HepG2 (cell line): ENCODE data around the gene B3GAT3. TPM values are rescaled to one million over a fixed set of nuclear protein-coding genes. Genes with fewer than 3 reads are reported as not detected.

Source experiments
- ARID2 ChIP-seq: sonication (generic); formaldehyde crosslinking; IDR thresholded peaks from 2 replicates; pipeline ENCODE4 v1.8.1; 2022; ENCODE audit warnings: mild to moderate bottlenecking, missing genetic modification reagents, borderline replicate concordance
- ATF7 ChIP-seq, 2 experiments: fragments of 450-650 bp in 1 of 2; sonication (generic) in 1 of 2; formaldehyde crosslinking in 1 of 2; IDR thresholded peaks; 2 replicates each; pipeline versions ENCODE4 v1.4.0 to v1.6.1; 2016 to 2020; ENCODE audit warnings: antibody characterized with exemption in 1 of 2, mild to moderate bottlenecking in 1 of 2, missing genetic modification reagents in 1 of 2
- CBX2 ChIP-seq, 2 experiments: fragments of 200-600 bp in 1 of 2; sonication (generic); formaldehyde crosslinking in 1 of 2; IDR thresholded peaks; 2 replicates each; pipeline versions ENCODE4 v1.7.0 to v1.8.1; 2018 to 2022; ENCODE audit warnings: low read depth in 2 of 2, low read length in 1 of 2, mild to moderate bottlenecking in 1 of 2, missing genetic modification reagents in 1 of 2
- FIP1L1 ChIP-seq: fragments of 200-400 bp; formaldehyde crosslinking; IDR thresholded peaks from 2 replicates; pipeline ENCODE4 v1.6.1; 2018; ENCODE audit warnings: low read depth, mild to moderate bottlenecking, low read length, moderate library complexity, borderline replicate concordance; ENCODE audit not compliant: insufficient read depth
- HNRNPLL ChIP-seq: fragments of 200-400 bp; formaldehyde crosslinking; IDR thresholded peaks from 2 replicates; pipeline ENCODE4 v1.6.1; 2017; ENCODE audit warnings: mild to moderate bottlenecking, low read depth, low read length; ENCODE audit not compliant: poor library complexity, severe bottlenecking
- IKZF1 ChIP-seq: fragments of 450-650 bp; IDR thresholded peaks from 2 replicates; pipeline ENCODE4 v1.7.1; 2016
- KAT2B ChIP-seq: fragments of 150-350 bp; IDR thresholded peaks from 2 replicates; pipeline ENCODE4 v1.6.1; 2014; ENCODE audit warnings: low read depth, low read length, borderline replicate concordance
- KLF15 ChIP-seq: sonication (generic); formaldehyde crosslinking; IDR thresholded peaks from 2 replicates; pipeline ENCODE4 v1.8.1; 2023; ENCODE audit warnings: borderline replicate concordance, mild to moderate bottlenecking, inconsistent platforms, missing genetic modification reagents, mixed read lengths
- MIER2 ChIP-seq: IDR thresholded peaks from 2 replicates; pipeline ENCODE4 v1.6.1; 2016; ENCODE audit warnings: missing biosample characterization, missing genetic modification reagents
- NFYC ChIP-seq: IDR thresholded peaks from 2 replicates; pipeline ENCODE4 v1.6.1; 2016; ENCODE audit warnings: missing genetic modification reagents, missing compliant biosample characterization
- PRMT3 ChIP-seq: sonication (generic); formaldehyde crosslinking; IDR thresholded peaks from 2 replicates; pipeline ENCODE4 v1.8.1; 2022; ENCODE audit warnings: low read depth, mild to moderate bottlenecking, moderate library complexity, missing genetic modification reagents, borderline replicate concordance
- REXO4 ChIP-seq: sonication (generic); formaldehyde crosslinking; IDR thresholded peaks from 2 replicates; pipeline ENCODE4 v1.8.0; 2022; ENCODE audit warnings: missing genetic modification reagents, mild to moderate bottlenecking, borderline replicate concordance
- TCF12 ChIP-seq, 2 experiments: fragments of 450-650 bp in 1 of 2; sonication (generic) in 1 of 2; formaldehyde crosslinking in 1 of 2; IDR thresholded peaks; 2 replicates each; pipeline versions ENCODE4 v1.6.1 to v1.8.0; 2017 to 2022; ENCODE audit warnings: antibody characterized with exemption in 1 of 2, mild to moderate bottlenecking in 1 of 2, missing genetic modification reagents in 1 of 2, moderate library complexity in 1 of 2
- ZMAT3 ChIP-seq: sonication (generic); formaldehyde crosslinking; conservative IDR thresholded peaks from 2 replicates; pipeline ENCODE4 v1.7.0; 2021; ENCODE audit warnings: missing genetic modification reagents
- ZNF10 ChIP-seq: sonication (generic); formaldehyde crosslinking; IDR thresholded peaks from 2 replicates; pipeline ENCODE4 v1.4.0; 2020; ENCODE audit warnings: mild to moderate bottlenecking, low read depth, missing genetic modification reagents, borderline replicate concordance
- ZNF256 ChIP-seq: sonication (generic); formaldehyde crosslinking; conservative IDR thresholded peaks from 2 replicates; pipeline ENCODE4 v1.4.0; 2020; ENCODE audit warnings: missing genetic modification reagents
- ZNF260 ChIP-seq: sonication (generic); formaldehyde crosslinking; IDR thresholded peaks from 2 replicates; pipeline ENCODE4 v1.4.0; 2020; ENCODE audit warnings: missing genetic modification reagents, low read depth, mild to moderate bottlenecking, borderline replicate concordance
- ZNF652 ChIP-seq: IDR thresholded peaks from 2 replicates; pipeline ENCODE4 v1.6.1; 2016; ENCODE audit warnings: low read depth, borderline replicate concordance
- ZNF672 ChIP-seq: sonication (generic); formaldehyde crosslinking; IDR thresholded peaks from 2 replicates; pipeline ENCODE4 v1.8.1; 2022; ENCODE audit warnings: missing genetic modification reagents
- ZSCAN21 ChIP-seq: sonication (generic); formaldehyde crosslinking; IDR thresholded peaks from 2 replicates; pipeline ENCODE4 v1.8.0; 2022; ENCODE audit warnings: mild to moderate bottlenecking, missing genetic modification reagents, moderate library complexity, borderline replicate concordance
- polyA plus RNA-seq, 8 experiments: library from polyadenylated mRNA; depleted of rRNA in 3 of 8; stranded (reverse) in 7 of 8; unstranded in 1 of 8; fragments of >200 nt; fragmentation: Illumina TruSeq in 4 of 8; extraction: Trizol in 4 of 8; gene quantifications; 2 replicates each; pipeline versions ENCODE4 v1.2.1 to v1.2.3, GENCODE V29; 2011 to 2016; ENCODE audit warnings: low read depth in 4 of 8, missing spikeins in 1 of 8, mixed read lengths in 1 of 8; ENCODE audit not compliant: insufficient read depth in 1 of 8
- total RNA-seq, 5 experiments: library from RNA; depleted of rRNA; stranded (reverse); fragments of >200 nt; fragmentation: Illumina TruSeq; extraction: Trizol; gene quantifications; 2 replicates each; pipeline ENCODE4 v1.2.3, GENCODE V29; 2016; ENCODE audit warnings: low read depth in 1 of 5
- TF ChIP-seq, protein P1 (sequence below): sonication (generic); formaldehyde crosslinking; IDR thresholded peaks from 2 replicates; pipeline ENCODE4 v1.4.0; 2020; ENCODE audit warnings: missing genetic modification reagents
- TF ChIP-seq, protein P2 (sequence below): sonication (generic); formaldehyde crosslinking; IDR thresholded peaks from 2 replicates; pipeline ENCODE4 v1.4.0; 2020; ENCODE audit warnings: missing genetic modification reagents

Gene B3GAT3
- total and polyA plus RNA-seq, 2 of the 13 experiments (the other 11 are each of a cell fraction or from before 2014, with no cell fraction given): 21.3 to 26.1 TPM

DNA sequence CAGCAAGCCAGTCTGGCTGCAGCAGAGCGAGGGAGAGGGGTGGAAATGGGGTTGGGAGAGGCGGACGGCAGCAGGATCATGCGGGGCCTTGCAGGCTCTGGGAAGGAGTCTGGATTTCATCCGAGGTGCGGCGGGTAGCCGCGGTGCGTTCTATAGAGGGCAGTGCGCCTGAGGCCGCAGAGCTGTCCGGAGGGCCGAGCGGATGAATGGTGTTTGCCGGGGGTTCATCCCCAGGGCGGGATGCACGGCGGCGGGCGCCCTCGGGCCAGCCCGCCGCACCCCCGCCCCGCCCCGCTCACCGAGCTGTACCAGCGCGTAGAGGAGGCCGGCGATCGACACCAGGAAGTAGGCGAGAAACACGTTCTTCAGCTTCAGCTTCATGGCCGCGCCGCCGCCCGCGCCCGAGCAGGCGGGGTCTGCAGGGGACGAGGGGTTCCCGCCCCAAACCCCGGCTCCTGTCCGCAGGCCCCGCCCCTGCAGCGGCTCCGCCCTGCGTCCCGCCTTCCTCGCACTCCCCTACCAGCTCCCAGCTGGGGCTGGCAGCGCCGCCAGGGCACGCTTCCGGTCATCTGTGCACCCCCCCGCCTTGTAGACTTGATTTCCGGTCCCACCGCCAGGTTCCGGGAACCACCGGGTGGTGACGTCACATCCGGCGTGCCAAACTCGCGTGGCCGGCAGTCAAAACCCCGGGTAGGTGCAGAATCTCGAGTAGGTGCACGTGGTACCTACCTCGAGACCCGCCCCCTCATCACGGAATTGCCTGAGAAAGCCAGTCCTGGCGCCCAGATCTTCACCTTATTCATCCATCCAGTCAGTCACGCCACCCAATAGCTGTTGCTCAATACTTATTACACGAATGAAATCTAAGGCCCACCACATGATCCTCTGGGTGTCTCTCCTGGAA, at the start of gene B3GAT3 (continued):
- TF ChIP-seq TCF12 (IDR thresholded peaks at IDR 0.05) (no peak), TCF12 (CRISPR knock-in tag; IDR thresholded peaks at IDR 0.05) (peak; percentile 75; the same call in 1 of the 2 replicates), KLF15 (CRISPR knock-in tag) (0 out of 2 replicates have a peak, but pooled peaks have one; percentile 52), IKZF1 (no peak), ZNF10 (CRISPR knock-in tag) (no peak), ZNF652 (CRISPR knock-in tag) (peak; percentile 50; the same call in 1 of the 2 replicates), REXO4 (no peak), ZMAT3 (CRISPR knock-in tag) (peak; percentile 90), KAT2B (no peak), FIP1L1 (no peak), NFYC (CRISPR knock-in tag) (peak; percentile 58; the same call in 1 of the 2 replicates), HNRNPLL (peak; percentile 71), ZNF672 (no peak), ZNF260 (CRISPR knock-in tag) (no peak), ZSCAN21 (CRISPR knock-in tag) (peak; percentile 87; the same call in 1 of the 2 replicates), ATF7 (IDR thresholded peaks at IDR 0.05) (peak; percentile 98), ATF7 (CRISPR knock-in tag; IDR thresholded peaks at IDR 0.05) (peak; percentile 94), PRMT3 (no peak), MIER2 (CRISPR knock-in tag) (no peak; the same call in 1 of the 2 replicates), CBX2 (IDR thresholded peaks at IDR 0.05; ENCODE audit: low read depth, low read length) (no peak), CBX2 (CRISPR knock-in tag; IDR thresholded peaks at IDR 0.05; ENCODE audit: low read depth) (no peak), ARID2 (CRISPR knock-in tag) (peak; percentile 80; the same call in 1 of the 2 replicates), ZNF256 (CRISPR knock-in tag) (peak; percentile 79; the same call in 1 of the 2 replicates)
- TF ChIP-seq, protein P1, sequence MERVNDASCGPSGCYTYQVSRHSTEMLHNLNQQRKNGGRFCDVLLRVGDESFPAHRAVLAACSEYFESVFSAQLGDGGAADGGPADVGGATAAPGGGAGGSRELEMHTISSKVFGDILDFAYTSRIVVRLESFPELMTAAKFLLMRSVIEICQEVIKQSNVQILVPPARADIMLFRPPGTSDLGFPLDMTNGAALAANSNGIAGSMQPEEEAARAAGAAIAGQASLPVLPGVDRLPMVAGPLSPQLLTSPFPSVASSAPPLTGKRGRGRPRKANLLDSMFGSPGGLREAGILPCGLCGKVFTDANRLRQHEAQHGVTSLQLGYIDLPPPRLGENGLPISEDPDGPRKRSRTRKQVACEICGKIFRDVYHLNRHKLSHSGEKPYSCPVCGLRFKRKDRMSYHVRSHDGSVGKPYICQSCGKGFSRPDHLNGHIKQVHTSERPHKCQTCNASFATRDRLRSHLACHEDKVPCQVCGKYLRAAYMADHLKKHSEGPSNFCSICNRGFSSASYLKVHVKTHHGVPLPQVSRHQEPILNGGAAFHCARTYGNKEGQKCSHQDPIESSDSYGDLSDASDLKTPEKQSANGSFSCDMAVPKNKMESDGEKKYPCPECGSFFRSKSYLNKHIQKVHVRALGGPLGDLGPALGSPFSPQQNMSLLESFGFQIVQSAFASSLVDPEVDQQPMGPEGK: peak; percentile 83
- TF ChIP-seq, protein P2, sequence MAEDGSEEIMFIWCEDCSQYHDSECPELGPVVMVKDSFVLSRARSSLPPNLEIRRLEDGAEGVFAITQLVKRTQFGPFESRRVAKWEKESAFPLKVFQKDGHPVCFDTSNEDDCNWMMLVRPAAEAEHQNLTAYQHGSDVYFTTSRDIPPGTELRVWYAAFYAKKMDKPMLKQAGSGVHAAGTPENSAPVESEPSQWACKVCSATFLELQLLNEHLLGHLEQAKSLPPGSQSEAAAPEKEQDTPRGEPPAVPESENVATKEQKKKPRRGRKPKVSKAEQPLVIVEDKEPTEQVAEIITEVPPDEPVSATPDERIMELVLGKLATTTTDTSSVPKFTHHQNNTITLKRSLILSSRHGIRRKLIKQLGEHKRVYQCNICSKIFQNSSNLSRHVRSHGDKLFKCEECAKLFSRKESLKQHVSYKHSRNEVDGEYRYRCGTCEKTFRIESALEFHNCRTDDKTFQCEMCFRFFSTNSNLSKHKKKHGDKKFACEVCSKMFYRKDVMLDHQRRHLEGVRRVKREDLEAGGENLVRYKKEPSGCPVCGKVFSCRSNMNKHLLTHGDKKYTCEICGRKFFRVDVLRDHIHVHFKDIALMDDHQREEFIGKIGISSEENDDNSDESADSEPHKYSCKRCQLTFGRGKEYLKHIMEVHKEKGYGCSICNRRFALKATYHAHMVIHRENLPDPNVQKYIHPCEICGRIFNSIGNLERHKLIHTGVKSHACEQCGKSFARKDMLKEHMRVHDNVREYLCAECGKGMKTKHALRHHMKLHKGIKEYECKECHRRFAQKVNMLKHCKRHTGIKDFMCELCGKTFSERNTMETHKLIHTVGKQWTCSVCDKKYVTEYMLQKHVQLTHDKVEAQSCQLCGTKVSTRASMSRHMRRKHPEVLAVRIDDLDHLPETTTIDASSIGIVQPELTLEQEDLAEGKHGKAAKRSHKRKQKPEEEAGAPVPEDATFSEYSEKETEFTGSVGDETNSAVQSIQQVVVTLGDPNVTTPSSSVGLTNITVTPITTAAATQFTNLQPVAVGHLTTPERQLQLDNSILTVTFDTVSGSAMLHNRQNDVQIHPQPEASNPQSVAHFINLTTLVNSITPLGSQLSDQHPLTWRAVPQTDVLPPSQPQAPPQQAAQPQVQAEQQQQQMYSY: peak; percentile 47; the same call in 1 of the 2 replicates
